Brain microvascular endothelial cell (primary cell): Measurements from ENCODE around the gene EEF2K.
"Not testable (repeated sequence)": the region's sequence is repeated elsewhere in the genome, so short reads cannot be mapped to it uniquely, and the experiment has no call there.

Experiments
- DNase-seq: peaks from one replicate; pipeline ENCODE4 v3.0.0-alpha.2; 2020
- H3K27ac ChIP-seq: fragments of 250-450 bp; sonication (Bioruptor Pico); 2 replicates; pipeline ENCODE4 v1.5.1; 2020; ENCODE audit warnings: mild to moderate bottlenecking, moderate library complexity
- H3K27me3 ChIP-seq: fragments of 250-450 bp; sonication (Bioruptor Pico); replicated peaks from 2 replicates; pipeline ENCODE4 v1.5.1; 2020; ENCODE audit warnings: mild to moderate bottlenecking
- H3K36me3 ChIP-seq: fragments of 250-450 bp; sonication (Bioruptor Pico); replicated peaks from 2 replicates; pipeline ENCODE4 v1.5.1; 2020; ENCODE audit warnings: mild to moderate bottlenecking
- H3K4me3 ChIP-seq: 2 replicates; pipeline ENCODE4 v1.5.1; 2011; ENCODE audit warnings: low read depth, mild to moderate bottlenecking, control low read depth, low read length, moderate library complexity
- in situ Hi-C: cut with HindIII; loops from 2 replicates; pipeline ENCODE4 v1.10.0; 2017; ENCODE audit warnings: low sequenced_read_pairs, low pct_ligation_motif_present
- TF ChIP-seq, protein P1 (sequence below): IDR thresholded peaks from 2 replicates; pipeline ENCODE4 v1.5.1; 2011; ENCODE audit warnings: low read depth, mild to moderate bottlenecking, moderate library complexity, low read length, control low read depth, inconsistent platforms; ENCODE audit errors: missing control alignments

EEF2K gene

DNA sequence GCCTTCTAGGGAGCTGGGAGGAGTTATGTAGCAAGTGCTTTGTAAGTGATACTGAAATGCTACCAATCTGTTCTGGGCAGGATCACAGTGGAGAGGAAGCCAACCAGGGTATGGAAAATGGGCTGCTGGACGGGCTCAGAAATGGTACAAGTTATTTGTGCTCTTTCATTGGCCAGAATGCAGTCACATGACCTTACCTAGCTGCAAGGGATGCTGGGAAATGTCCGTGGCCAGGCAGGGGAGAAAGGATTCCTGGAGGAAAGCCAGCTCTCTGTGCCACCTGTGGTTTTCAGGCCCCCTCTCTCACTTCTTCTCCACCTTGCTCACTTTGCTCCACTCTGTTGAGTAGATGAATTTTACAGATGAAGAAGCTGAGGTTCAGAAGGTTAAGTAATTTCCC is 4.8 kb downstream of the EEF2K start:
- in situ Hi-C loops: no loop called here
- Histone ChIP-seq H3K27me3 (no peaks in the 10 kb centered on the region), H3K4me3 (no peak overlapping the region), H3K27ac (no peak overlapping the region), H3K36me3 (peaks cover 2% of the 10 kb centered on the region)
- TF ChIP-seq, protein P1, sequence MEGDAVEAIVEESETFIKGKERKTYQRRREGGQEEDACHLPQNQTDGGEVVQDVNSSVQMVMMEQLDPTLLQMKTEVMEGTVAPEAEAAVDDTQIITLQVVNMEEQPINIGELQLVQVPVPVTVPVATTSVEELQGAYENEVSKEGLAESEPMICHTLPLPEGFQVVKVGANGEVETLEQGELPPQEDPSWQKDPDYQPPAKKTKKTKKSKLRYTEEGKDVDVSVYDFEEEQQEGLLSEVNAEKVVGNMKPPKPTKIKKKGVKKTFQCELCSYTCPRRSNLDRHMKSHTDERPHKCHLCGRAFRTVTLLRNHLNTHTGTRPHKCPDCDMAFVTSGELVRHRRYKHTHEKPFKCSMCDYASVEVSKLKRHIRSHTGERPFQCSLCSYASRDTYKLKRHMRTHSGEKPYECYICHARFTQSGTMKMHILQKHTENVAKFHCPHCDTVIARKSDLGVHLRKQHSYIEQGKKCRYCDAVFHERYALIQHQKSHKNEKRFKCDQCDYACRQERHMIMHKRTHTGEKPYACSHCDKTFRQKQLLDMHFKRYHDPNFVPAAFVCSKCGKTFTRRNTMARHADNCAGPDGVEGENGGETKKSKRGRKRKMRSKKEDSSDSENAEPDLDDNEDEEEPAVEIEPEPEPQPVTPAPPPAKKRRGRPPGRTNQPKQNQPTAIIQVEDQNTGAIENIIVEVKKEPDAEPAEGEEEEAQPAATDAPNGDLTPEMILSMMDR: no peak
- DNase-seq: no peak

- Histone ChIP-seq H3K27ac (no peak overlapping the region), H3K36me3 (peaks cover 2% of the 10 kb centered on the region), H3K4me3 (no peak overlapping the region), H3K27me3 (no peaks in the 10 kb centered on the region)
- TF ChIP-seq, protein P1: no peak
- in situ Hi-C loops: no loop called here
- DNase-seq: no peak
Observed at GRCh38 chr16:22213236-22213635, 7.2 kb downstream of the EEF2K start.

DNA sequence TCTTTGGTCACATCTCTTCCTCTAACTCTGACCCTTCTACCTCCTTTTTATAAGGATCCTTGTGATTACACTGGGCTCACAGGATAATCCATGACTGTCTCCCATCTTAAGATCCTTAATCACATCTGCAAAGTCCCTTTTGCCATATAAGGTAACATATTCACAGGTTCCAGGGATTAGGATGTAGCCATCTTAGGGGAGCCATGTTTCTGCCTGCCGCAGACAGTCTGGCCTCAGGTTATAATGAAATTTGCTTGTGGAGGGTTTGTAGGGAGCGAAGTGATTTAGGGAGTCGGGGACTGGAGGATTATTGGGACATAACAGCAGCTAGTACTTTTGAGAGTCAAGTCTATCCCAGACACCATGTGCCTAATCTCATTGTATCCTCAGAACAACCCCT is 7.7 kb downstream of the EEF2K start:
- TF ChIP-seq, protein P1: no peak
- Histone ChIP-seq H3K27me3 (no peaks in the 10 kb centered on the region), H3K4me3 (no peak overlapping the region), H3K36me3 (peaks cover 2% of the 10 kb centered on the region), H3K27ac (no peak overlapping the region)
- in situ Hi-C loops: no loop called here
- DNase-seq: no peak

DNA sequence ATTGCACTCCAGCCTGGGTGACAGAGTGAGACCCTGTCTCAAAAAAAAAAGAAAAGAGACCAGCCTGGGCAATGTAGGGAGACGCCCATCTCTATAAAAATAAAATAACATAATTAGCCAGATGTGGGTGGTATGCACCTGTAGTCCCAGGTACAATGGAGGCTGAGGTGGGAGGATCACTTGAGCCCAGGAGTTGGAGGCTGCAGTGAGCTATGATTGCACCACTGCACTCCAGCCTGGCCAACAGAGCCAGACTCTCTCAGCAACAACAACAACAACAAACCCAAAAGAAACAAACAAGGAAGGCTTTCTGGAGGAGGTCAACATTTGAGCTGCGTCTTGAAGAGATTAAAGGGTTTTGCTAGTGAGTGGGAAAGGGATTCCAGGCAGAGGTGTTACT is 8.3 kb downstream of the EEF2K start:
- DNase-seq: no peak
- TF ChIP-seq, protein P1: no peak
- Histone ChIP-seq H3K27me3 (no peaks in the 10 kb centered on the region), H3K4me3 (no peak overlapping the region), H3K36me3 (peaks cover 2% of the 10 kb centered on the region), H3K27ac (no peak overlapping the region)
- in situ Hi-C loops: no loop called here

GRCh38 chr16:22214889-22215288 is 8.8 kb downstream of the EEF2K start:
- TF ChIP-seq, protein P1: no peak
- H3K27me3 ChIP-seq: no peaks in the 10 kb centered on the region
- H3K27ac ChIP-seq: no peak overlapping the region
- in situ Hi-C loops: no loop called here
- H3K4me3 ChIP-seq: no peak overlapping the region
- no peak for DNase-seq
- peaks cover 2% of the 10 kb centered on the region for H3K36me3 ChIP-seq

DNA sequence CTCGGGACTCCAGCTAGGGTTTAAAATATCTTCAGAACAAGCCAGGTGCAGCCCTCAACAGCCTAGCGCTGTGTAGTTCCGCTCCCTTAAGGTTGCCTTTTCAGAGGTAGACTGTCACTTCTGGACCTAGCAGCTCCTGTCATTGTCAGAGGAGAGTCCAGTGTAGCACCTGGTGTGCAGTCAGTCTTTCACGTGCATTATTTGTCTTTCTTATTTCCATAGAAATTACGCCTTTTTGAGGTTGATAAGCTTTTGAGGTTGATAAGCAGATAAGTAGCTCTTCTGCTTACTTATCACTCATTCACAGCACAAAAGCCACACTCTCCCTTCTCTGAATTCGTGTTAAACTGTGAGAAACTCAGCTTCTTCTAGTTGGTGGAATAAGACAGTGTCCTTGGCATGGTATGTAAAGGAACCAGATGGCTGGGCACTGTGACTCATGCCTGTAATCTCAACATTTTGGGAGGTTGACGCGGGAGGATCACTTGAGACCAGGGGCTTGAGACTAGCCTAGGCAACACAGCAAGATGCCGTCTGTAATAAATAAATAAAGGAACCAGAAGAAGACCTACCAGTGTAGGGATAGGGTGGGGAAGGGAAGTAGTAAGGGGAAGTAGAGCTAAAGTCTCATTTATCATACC is 10.2 kb downstream of the EEF2K start:
- H3K4me3 ChIP-seq: no peak overlapping the region
- no peaks in the 10 kb centered on the region for H3K27me3 ChIP-seq
- no peak for DNase-seq
- TF ChIP-seq, protein P1: no peak
- peaks cover 2% of the 10 kb centered on the region for H3K36me3 ChIP-seq
- H3K27ac ChIP-seq: no peak overlapping the region
- in situ Hi-C loops: no loop called here

DNA sequence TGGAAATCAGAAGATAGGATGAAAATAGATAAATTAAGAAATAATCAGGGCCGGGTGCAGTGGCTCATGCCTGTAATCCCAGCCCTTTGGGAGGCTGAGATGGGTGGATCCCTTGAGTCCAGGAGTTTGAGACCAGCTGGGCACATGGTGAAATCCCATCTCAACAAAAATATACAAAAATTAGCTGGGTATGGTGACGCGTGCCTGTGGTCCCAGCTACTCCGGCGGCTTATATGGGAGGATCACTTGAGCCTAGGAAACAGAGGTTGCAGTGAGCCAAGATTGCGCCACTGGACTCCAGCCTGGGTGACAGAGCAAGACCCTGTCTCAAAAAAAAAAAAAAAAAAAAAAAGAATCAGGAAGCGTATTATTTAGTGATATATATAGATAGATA is 10.8 kb downstream of the EEF2K start:
- H3K36me3 ChIP-seq, in situ Hi-C loops, DNase-seq, H3K4me3 ChIP-seq, H3K27ac ChIP-seq, H3K27me3 ChIP-seq: not testable (repeated sequence)
